SU-DHL-6 (cell line): ENCODE measurements around the gene ADAM19.

Experiments
- H2AFZ ChIP-seq: fragments of 200-600 bp; sonication (generic); 2 replicates; pipeline ENCODE4 v1.6.1; 2014; ENCODE audit warnings: low read depth, mild to moderate bottlenecking, moderate library complexity, mixed read lengths, antibody characterized with exemption, low read length; ENCODE audit not compliant: severe bottlenecking
- H3F3A ChIP-seq: fragments of 200-600 bp; shearing (Covaris generic); 2 replicates; pipeline ENCODE4 v1.6.0; 2016; ENCODE audit warnings: antibody characterized with exemption, mild to moderate bottlenecking; ENCODE audit not compliant: insufficient read depth
- H3K27ac ChIP-seq: fragments of 200-600 bp; sonication (generic); 2 replicates; pipeline ENCODE4 v1.5.1; 2016; ENCODE audit warnings: low read depth, mild to moderate bottlenecking, low read length, moderate library complexity, mixed read lengths
- H3K27me3 ChIP-seq: fragments of 200-600 bp; sonication (generic), shearing (Covaris generic); 2 replicates; pipeline ENCODE4 v1.6.0; 2014; ENCODE audit warnings: mild to moderate bottlenecking, low read length
- H3K36me3 ChIP-seq: fragments of 200-600 bp; sonication (generic); 2 replicates; pipeline ENCODE4 v1.6.1; 2014; ENCODE audit warnings: mild to moderate bottlenecking, low read length, mixed read lengths
- H3K4me2 ChIP-seq: fragments of 300-600, 200-600 bp; shearing (Covaris generic), sonication (generic); 2 replicates; pipeline ENCODE4 v1.6.0; 2014; ENCODE audit warnings: low read length, low read depth, mild to moderate bottlenecking; ENCODE audit not compliant: poor library complexity, severe bottlenecking
- H3K4me3 ChIP-seq: fragments of 200-600 bp; sonication (generic); 2 replicates; pipeline ENCODE4 v1.5.1; 2014; ENCODE audit warnings: antibody characterized with exemption, low read length, mild to moderate bottlenecking, mixed read lengths; ENCODE audit not compliant: insufficient read depth, poor library complexity, severe bottlenecking
- H3K79me2 ChIP-seq: fragments of 200-600 bp; sonication (generic); 2 replicates; pipeline ENCODE4 v1.6.1; 2014; ENCODE audit warnings: mild to moderate bottlenecking, low read length, moderate library complexity; ENCODE audit not compliant: insufficient read depth
- H3K9ac ChIP-seq: fragments of 200-600 bp; sonication (generic); 2 replicates; pipeline ENCODE4 v1.7.0; 2014; ENCODE audit warnings: mild to moderate bottlenecking, low read length
- H3K9me2 ChIP-seq: fragments of 200-600 bp; sonication (generic); replicated peaks from 2 replicates; pipeline ENCODE4 v1.6.1; 2014; ENCODE audit warnings: low read length; ENCODE audit not compliant: insufficient read depth
- H3K9me3 ChIP-seq: fragments of 200-600 bp; sonication (generic); 2 replicates; pipeline ENCODE4 v1.6.1; 2014; ENCODE audit warnings: low read length, mixed read lengths; ENCODE audit not compliant: insufficient read depth
- H4K20me1 ChIP-seq: fragments of 200-600 bp; sonication (generic); 2 replicates; pipeline ENCODE4 v1.6.1; 2014; ENCODE audit warnings: low read depth, mild to moderate bottlenecking, antibody characterized with exemption, low read length, moderate library complexity, mixed read lengths
- CTCF ChIP-seq: fragments of 200-600 bp; sonication (generic); IDR thresholded peaks from one replicate; pipeline ENCODE4 v1.5.1; 2017; ENCODE audit warnings: antibody characterized with exemption, mild to moderate bottlenecking, low read length, moderate library complexity; ENCODE audit not compliant: insufficient read depth, poor library complexity, severe bottlenecking
- EZH2phosphoT487 ChIP-seq: fragments of 200-600 bp; sonication (generic), shearing (Covaris generic); conservative IDR thresholded peaks from 2 replicates; pipeline ENCODE4 v1.6.1; 2018; ENCODE audit warnings: mild to moderate bottlenecking, antibody characterized with exemption, low read length, moderate library complexity, mixed read lengths

ADAM19 gene

DNA sequence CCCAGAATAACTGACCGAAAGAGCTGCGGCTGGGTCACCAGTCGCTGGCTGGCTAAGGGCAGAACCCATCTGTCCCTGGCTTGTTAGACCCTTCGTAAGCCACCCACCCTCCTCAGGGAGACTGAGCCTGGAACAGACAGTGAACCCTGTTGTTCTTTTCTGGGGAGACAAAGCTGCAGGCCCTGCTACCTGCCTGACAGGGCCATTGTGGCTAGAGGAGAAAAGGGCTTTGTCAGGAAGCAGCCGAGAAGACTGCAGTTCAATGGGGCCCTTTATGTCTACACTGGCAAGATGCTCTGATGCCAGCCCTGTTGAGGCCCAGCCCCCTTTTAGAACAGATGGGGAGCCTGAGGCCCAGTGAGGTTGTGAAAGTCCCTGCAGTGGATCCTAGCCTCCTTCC is 119.3 kb downstream of the ADAM19 start:
- no peak for TF ChIP-seq CTCF
- TF ChIP-seq EZH2phosphoT487: no peak
- Histone ChIP-seq H3K9me3 (no peaks in the 10 kb centered on the region), H3K4me3 (no peak overlapping the region), H2AFZ (no peak overlapping the region), H3K27me3 (no peaks in the 10 kb centered on the region), H3F3A (no peaks in the 10 kb centered on the region; the same call in 1 of the 2 replicates), H3K27ac (no peak overlapping the region), H3K79me2 (no peaks in the 10 kb centered on the region), H3K4me2 (no peak overlapping the region), H4K20me1 (no peaks in the 10 kb centered on the region), H3K9ac (no peak overlapping the region), H3K36me3 (no peaks in the 10 kb centered on the region), H3K9me2 (no peaks in the 10 kb centered on the region)

GRCh38 chr5:157455057-157455456 is 120.5 kb downstream of the ADAM19 start:
- Histone ChIP-seq H3K9ac (no peak overlapping the region), H3K9me3 (no peaks in the 10 kb centered on the region), H3K27ac (no peak overlapping the region), H3F3A (no peaks in the 10 kb centered on the region; the same call in 1 of the 2 replicates), H3K4me2 (no peak overlapping the region), H2AFZ (no peak overlapping the region), H3K4me3 (no peak overlapping the region), H3K27me3 (no peaks in the 10 kb centered on the region), H3K36me3 (no peaks in the 10 kb centered on the region), H3K9me2 (no peaks in the 10 kb centered on the region), H3K79me2 (no peaks in the 10 kb centered on the region), H4K20me1 (no peaks in the 10 kb centered on the region)
- TF ChIP-seq CTCF: no peak
- no peak for TF ChIP-seq EZH2phosphoT487

GRCh38 chr5:157454273-157454672 is 121.3 kb downstream of the ADAM19 start:
- H3K79me2 ChIP-seq: no peaks in the 10 kb centered on the region
- no peak overlapping the region for H3K4me2 ChIP-seq
- H3K27ac ChIP-seq: no peak overlapping the region
- H3K9me3 ChIP-seq: no peaks in the 10 kb centered on the region
- no peak overlapping the region for H3K9ac ChIP-seq
- no peak overlapping the region for H3K4me3 ChIP-seq
- H3K9me2 ChIP-seq: no peaks in the 10 kb centered on the region
- no peaks in the 10 kb centered on the region for H3K27me3 ChIP-seq
- no peak overlapping the region for H2AFZ ChIP-seq
- no peaks in the 10 kb centered on the region for H3K36me3 ChIP-seq
- TF ChIP-seq EZH2phosphoT487 (no peak), CTCF (no peak)
- H4K20me1 ChIP-seq: no peaks in the 10 kb centered on the region
- no peaks in the 10 kb centered on the region; the same call in 1 of the 2 replicates for H3F3A ChIP-seq
